K562 (cell line): Measurements from ENCODE around the gene AJM1. TPM values are rescaled to one million over a fixed set of nuclear protein-coding genes. Genes with fewer than 3 reads are reported as not detected.
A peak's percentile ranks its signal among the peaks of the same experiment; 100 is the strongest.

Experiments
- ELK1 ChIP-seq: sonication (generic); formaldehyde crosslinking; IDR thresholded peaks from 2 replicates; pipeline ENCODE4 v1.8.1; 2022; ENCODE audit warnings: missing genetic modification reagents
- GATA2 ChIP-seq: sonication (generic); formaldehyde crosslinking; IDR thresholded peaks from 2 replicates; pipeline ENCODE4 v1.4.0; 2020; ENCODE audit warnings: mild to moderate bottlenecking, missing genetic modification reagents
- HDAC1 ChIP-seq, 2 experiments: fragments of 450-650 bp; IDR thresholded peaks; 2 replicates each; pipeline ENCODE4 v1.6.1; 2016 to 2017; ENCODE audit warnings: inconsistent platforms in 1 of 2, mild to moderate bottlenecking in 1 of 2, moderate library complexity in 1 of 2
- HEY1 ChIP-seq: fragments of 250-450 bp; sonication (Bioruptor Pico); IDR thresholded peaks from 2 replicates; pipeline ENCODE4 v1.5.0; 2020; ENCODE audit warnings: mild to moderate bottlenecking, moderate library complexity, borderline replicate concordance
- HLTF ChIP-seq: fragments of 450-650 bp; IDR thresholded peaks from 2 replicates; pipeline ENCODE4 v1.6.1; 2016
- HMBOX1 ChIP-seq: sonication (generic); IDR thresholded peaks from 2 replicates; pipeline ENCODE4 v1.6.1; 2016
- KLF1 ChIP-seq: fragments of 450-650 bp; IDR thresholded peaks from 2 replicates; pipeline ENCODE4 v1.6.1; 2016; ENCODE audit warnings: missing genetic modification characterization, missing compliant biosample characterization
- MED1 ChIP-seq: sonication (generic); formaldehyde crosslinking; IDR thresholded peaks from 2 replicates; pipeline ENCODE4 v1.8.1; 2023; ENCODE audit warnings: missing genetic modification reagents, borderline replicate concordance
- MEIS2 ChIP-seq: fragments of 450-650 bp; IDR thresholded peaks from 2 replicates; pipeline ENCODE4 v1.6.1; 2014; ENCODE audit warnings: mild to moderate bottlenecking; ENCODE audit not compliant: partially characterized antibody
- MTA1 ChIP-seq: fragments of 450-650 bp; IDR thresholded peaks from 2 replicates; pipeline ENCODE4 v1.6.1; 2017; ENCODE audit warnings: borderline replicate concordance
- MXI1 ChIP-seq: IDR thresholded peaks from 2 replicates; pipeline ENCODE4 v1.6.1; 2011; ENCODE audit warnings: low read depth, mild to moderate bottlenecking, improper control_type of control experiment, low read length
- MYBL2 ChIP-seq, 2 experiments: fragments of 450-650 bp in 1 of 2; sonication (generic) in 1 of 2; formaldehyde crosslinking in 1 of 2; IDR thresholded peaks; 2 replicates each; pipeline versions ENCODE4 v1.6.1 to v1.8.1; 2017 to 2022; ENCODE audit warnings: borderline replicate concordance in 1 of 2, inconsistent platforms in 1 of 2, low read depth in 1 of 2, mild to moderate bottlenecking in 1 of 2, missing genetic modification reagents in 1 of 2, moderate library complexity in 1 of 2
- NCOR1 ChIP-seq: fragments of 450-650 bp; IDR thresholded peaks from 2 replicates; pipeline ENCODE4 v1.6.1; 2016; ENCODE audit warnings: mild to moderate bottlenecking, moderate library complexity
- NR2F6 ChIP-seq: fragments of 450-650 bp; formaldehyde crosslinking; IDR thresholded peaks from 2 replicates; pipeline ENCODE4 v1.4.0; 2020; ENCODE audit warnings: mild to moderate bottlenecking
- PHF21A ChIP-seq: fragments of 450-650 bp; IDR thresholded peaks from 2 replicates; pipeline ENCODE4 v1.6.1; 2017; ENCODE audit warnings: low read depth, borderline replicate concordance
- POLR2G ChIP-seq: fragments of 200-400 bp; formaldehyde crosslinking; IDR thresholded peaks from 2 replicates; pipeline ENCODE4 v1.6.1; 2017; ENCODE audit warnings: low read depth, mild to moderate bottlenecking, antibody characterized with exemption, low read length, moderate library complexity
- RBBP5 ChIP-seq: fragments of 200-600 bp; sonication (generic); IDR thresholded peaks from 2 replicates; pipeline ENCODE4 v1.6.1; 2012; ENCODE audit warnings: borderline replicate concordance, mild to moderate bottlenecking, low read length, control low read depth, inconsistent platforms; ENCODE audit not compliant: insufficient read depth, poor library complexity, severe bottlenecking
- SAP30 ChIP-seq: fragments of 200-600 bp; sonication (generic); IDR thresholded peaks from 2 replicates; pipeline ENCODE4 v1.6.1; 2012; ENCODE audit warnings: borderline replicate concordance, low read depth, mild to moderate bottlenecking, moderate library complexity, low read length, control low read depth, inconsistent platforms; ENCODE audit not compliant: insufficient read depth, poor library complexity, severe bottlenecking
- SIX5 ChIP-seq, 2 experiments: IDR thresholded peaks; 2 replicates each; pipeline ENCODE4 v1.6.1; 2011; ENCODE audit warnings: low read length in 2 of 2, borderline replicate concordance in 1 of 2, low read depth in 1 of 2, mild to moderate bottlenecking in 1 of 2, moderate library complexity in 1 of 2; ENCODE audit not compliant: insufficient read depth in 1 of 2
- SPI1 ChIP-seq: IDR thresholded peaks from 2 replicates; pipeline ENCODE4 v1.6.1; 2011; ENCODE audit warnings: low read depth, low read length, control low read depth, borderline replicate concordance
- ZFP1 ChIP-seq: fragments of 450-650 bp; formaldehyde crosslinking; IDR thresholded peaks from 2 replicates; pipeline ENCODE4 v1.4.0; 2020; ENCODE audit warnings: mild to moderate bottlenecking, mixed read lengths
- ZNF436 ChIP-seq: fragments of 250-450, 450-650 bp; sonication (Bioruptor Pico); formaldehyde crosslinking; IDR thresholded peaks from 2 replicates; pipeline ENCODE4 v1.7.0; 2020; ENCODE audit warnings: mild to moderate bottlenecking
- ZNF551 ChIP-seq: fragments of 250-450 bp; sonication (Bioruptor Pico); IDR thresholded peaks from 2 replicates; pipeline ENCODE4 v1.5.0; 2021; ENCODE audit warnings: mild to moderate bottlenecking, moderate library complexity
- polyA plus RNA-seq, 8 experiments: library from polyadenylated mRNA; depleted of rRNA in 4 of 8; stranded (reverse) in 5 of 8; unstranded in 3 of 8; fragments of >200 nt; fragmentation: Nextera tagmentation in 2 of 8; fragmentation: Illumina TruSeq in 1 of 8; extraction: Ambion mirVana in 2 of 8; extraction: Trizol in 1 of 8; gene quantifications; 2 replicates each; pipeline versions ENCODE4 v1.2.1 to v1.2.3, GENCODE V29; 2011 to 2014; ENCODE audit warnings: inconsistent platforms in 1 of 8, missing spikeins in 1 of 8
- total RNA-seq, 7 experiments: library from RNA; depleted of rRNA in 6 of 7; stranded (reverse); fragments of >200 nt in 6 of 7; fragmentation: Illumina TruSeq in 2 of 7; extraction: Trizol in 2 of 7; gene quantifications; 2 replicates each; pipeline versions ENCODE4 v1.2.1 to v1.2.3, GENCODE V29; 2011 to 2021; ENCODE audit warnings: low replicate concordance in 1 of 7
- TF ChIP-seq, protein P1 (sequence below), 2 experiments: fragments of 200-800 bp in 1 of 2; sonication (Bioruptor generic) in 1 of 2; sonication (generic) in 1 of 2; formaldehyde crosslinking in 1 of 2; IDR thresholded peaks in 1 of 2; conservative IDR thresholded peaks in 1 of 2; 2 replicates each; pipeline versions ENCODE4 v1.5.0 to v1.6.1; 2016 to 2020; ENCODE audit warnings: missing compliant biosample characterization in 1 of 2, missing genetic modification characterization in 1 of 2, missing genetic modification reagents in 1 of 2

The AJM1 gene
- total and polyA plus RNA-seq, 9 of the 15 experiments (the other 6 are each of a cell fraction or from before 2014, with no cell fraction given) = 0.01 to 3.7 (median 0.65) TPM; not detected in 1

GRCh38 chr9:136882109-136882946 is 40.0 kb downstream of the AJM1 start (continued):
- TF ChIP-seq ZNF551 (CRISPR knock-in tag) = no peak
- TF ChIP-seq MED1 (CRISPR knock-in tag) = no peak
- no peak for TF ChIP-seq HLTF
- no peak for TF ChIP-seq SPI1
- TF ChIP-seq POLR2G = peak; percentile 67
- 0 out of 2 replicates have a peak, but pooled peaks have one; percentile 26 for TF ChIP-seq PHF21A
- no peak for TF ChIP-seq KLF1 (tag)
- no peak for TF ChIP-seq GATA2 (CRISPR knock-in tag)
- no peak for TF ChIP-seq RBBP5
- peak in 1 of 2 experiments; percentile 79; a peak in 2 of 4 replicates for TF ChIP-seq HDAC1 (IDR thresholded peaks at IDR 0.05)
- peak; percentile 66 for TF ChIP-seq MEIS2
- TF ChIP-seq, protein P1, sequence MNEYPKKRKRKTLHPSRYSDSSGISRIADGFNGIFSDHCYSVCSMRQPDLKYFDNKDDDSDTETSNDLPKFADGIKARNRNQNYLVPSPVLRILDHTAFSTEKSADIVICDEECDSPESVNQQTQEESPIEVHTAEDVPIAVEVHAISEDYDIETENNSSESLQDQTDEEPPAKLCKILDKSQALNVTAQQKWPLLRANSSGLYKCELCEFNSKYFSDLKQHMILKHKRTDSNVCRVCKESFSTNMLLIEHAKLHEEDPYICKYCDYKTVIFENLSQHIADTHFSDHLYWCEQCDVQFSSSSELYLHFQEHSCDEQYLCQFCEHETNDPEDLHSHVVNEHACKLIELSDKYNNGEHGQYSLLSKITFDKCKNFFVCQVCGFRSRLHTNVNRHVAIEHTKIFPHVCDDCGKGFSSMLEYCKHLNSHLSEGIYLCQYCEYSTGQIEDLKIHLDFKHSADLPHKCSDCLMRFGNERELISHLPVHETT (CRISPR knock-in tag; conservative IDR thresholded peaks at IDR 0.05 in 1 of 2, IDR thresholded peaks at IDR 0.05 in 1 of 2) = no peak
- TF ChIP-seq SIX5 (IDR thresholded peaks at IDR 0.05; ENCODE audit: borderline replicate concordance in 1 of 2, insufficient read depth in 1 of 2, low read depth in 1 of 2, low read length in 2 of 2) = no peak
- peak; percentile 65 for TF ChIP-seq SAP30
- TF ChIP-seq NCOR1 = no peak
- no peak for TF ChIP-seq HEY1 (CRISPR knock-in tag)
- no peak for TF ChIP-seq ZNF436
- TF ChIP-seq HMBOX1 = no peak
- TF ChIP-seq MTA1 = no peak
- no peak for TF ChIP-seq MYBL2 (IDR thresholded peaks at IDR 0.05; ENCODE audit: low read depth)
- TF ChIP-seq MYBL2 (CRISPR knock-in tag; IDR thresholded peaks at IDR 0.05; ENCODE audit: borderline replicate concordance) = no peak
- TF ChIP-seq MXI1 = no peak
- no peak for TF ChIP-seq ZFP1 (CRISPR knock-in tag)
- no peak for TF ChIP-seq ELK1 (CRISPR knock-in tag)
- 0 out of 2 replicates have a peak, but pooled peaks have one; percentile 25 for TF ChIP-seq NR2F6 (CRISPR knock-in tag)
